ENCODE data around the gene HELZ. TPM values are rescaled to one million over a fixed set of nuclear protein-coding genes. Genes with fewer than 3 reads are reported as not detected.

HELZ gene
- polyA plus RNA-seq, 1 experiment: 8.4 TPM

DNA sequence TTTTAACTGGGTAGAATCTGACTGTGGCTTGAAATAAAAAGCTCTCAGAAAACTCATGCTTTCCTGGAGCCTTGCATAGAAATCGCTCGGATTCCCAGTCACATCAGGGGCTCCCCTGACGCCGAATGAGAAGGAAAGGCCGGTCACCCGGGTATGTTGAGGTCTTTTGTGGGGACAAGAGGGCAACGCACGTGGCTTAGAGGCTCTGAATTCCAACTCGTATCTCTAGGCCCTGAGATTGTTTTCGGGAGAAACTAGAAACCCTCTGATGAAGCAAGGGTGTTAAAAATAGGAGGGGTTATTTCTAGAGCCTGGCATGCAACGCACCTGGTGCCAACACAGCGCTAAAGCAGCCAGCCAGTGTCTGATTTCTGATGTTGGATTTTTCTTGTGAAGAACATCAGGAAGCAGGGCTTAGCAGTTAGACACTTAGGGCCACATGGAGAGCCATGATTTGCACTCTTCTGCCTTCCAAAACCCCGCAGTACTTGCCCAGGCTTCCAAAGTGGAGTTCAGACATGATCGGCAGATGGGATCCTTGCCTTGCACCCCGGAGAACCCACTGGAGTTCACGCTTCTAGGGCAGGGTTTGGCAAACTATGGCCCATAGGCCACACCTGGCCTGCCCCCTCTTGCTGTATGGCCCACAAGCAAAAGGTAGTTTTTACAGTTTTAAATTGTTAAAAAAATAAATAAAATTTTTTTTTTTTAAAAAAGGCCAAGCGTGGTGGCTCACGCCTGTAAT is 188.1 kb downstream of the HELZ start:
- TF ChIP-seq CTCF (IDR thresholded peaks at IDR 0.05; ENCODE audit: insufficient read depth, low read depth, low read length): no peak
- H3K27me3 ChIP-seq (ENCODE audit: control insufficient read depth, insufficient read depth, low read length): 0 out of 2 replicates have a peak, but pooled peaks cover 5% of the 10 kb centered on the region
- POLR2A ChIA-PET: no interaction called here
- H3K4me3 ChIP-seq (ENCODE audit: low read depth, low read length): no peak overlapping the region
- no peak for DNase-seq (ENCODE audit: low read depth)
- CTCF ChIA-PET: interaction anchor here (0.8 kb wide), 1 partner anchor 22 kb away, joined by 3 read pairs; no protein-coding TSS in a partner anchor
- H3K36me3 ChIP-seq (ENCODE audit: control insufficient read depth, insufficient read depth, low read length): no peaks in the 10 kb centered on the region

DNA sequence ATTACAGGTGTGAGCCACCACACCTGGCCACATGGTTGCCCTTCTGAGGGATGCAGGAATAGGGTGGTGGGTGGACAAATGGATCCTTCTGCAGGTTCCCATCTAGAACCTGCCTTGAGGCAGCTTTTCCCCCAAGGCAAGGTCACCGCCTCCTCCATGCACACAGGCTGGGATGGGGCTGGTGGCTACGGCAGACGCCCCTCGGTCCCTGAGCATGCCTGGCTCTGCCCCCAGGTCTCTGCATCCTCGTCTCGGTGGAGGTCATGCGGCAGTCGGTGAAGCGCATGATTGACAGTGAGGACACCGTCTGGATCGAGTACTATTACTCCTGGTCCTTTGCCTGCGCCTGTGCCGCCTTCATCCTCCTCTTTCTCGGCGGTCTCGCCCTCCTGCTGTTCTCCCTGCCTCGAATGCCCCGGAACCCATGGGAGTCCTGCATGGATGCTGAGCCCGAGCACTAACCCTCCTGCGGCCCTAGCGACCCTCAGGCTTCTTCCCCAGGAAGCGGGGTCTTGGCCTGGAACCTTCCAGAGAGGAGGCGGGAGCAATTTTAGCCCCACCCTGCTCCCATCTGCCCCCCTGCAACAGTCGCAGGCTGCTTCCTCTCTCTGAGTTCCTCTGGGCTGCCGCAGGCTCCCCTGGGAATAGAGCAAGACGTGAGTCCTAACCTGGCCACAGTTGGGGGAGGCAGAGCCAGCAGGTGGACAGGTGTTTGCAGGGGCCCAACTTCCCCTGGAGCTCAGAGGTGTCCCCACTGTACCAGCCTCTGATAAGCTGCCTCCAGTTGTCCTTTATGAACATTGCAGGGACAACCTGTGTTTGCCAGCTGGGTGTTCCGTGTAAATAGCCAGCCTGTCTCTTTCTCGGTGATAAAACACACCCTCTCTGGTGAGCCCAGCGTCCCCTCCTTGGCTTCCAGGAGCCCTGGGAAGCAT is 188.9 kb downstream of the HELZ start:
- Histone ChIP-seq H3K36me3 (ENCODE audit: control insufficient read depth, insufficient read depth, low read length) (no peaks in the 10 kb centered on the region), H3K27me3 (ENCODE audit: control insufficient read depth, insufficient read depth, low read length) (0 out of 2 replicates have a peak, but pooled peaks cover 5% of the 10 kb centered on the region), H3K4me3 (ENCODE audit: low read depth, low read length) (no peak overlapping the region)
- DNase-seq (ENCODE audit: low read depth): no peak
- POLR2A ChIA-PET: no interaction called here
- CTCF ChIA-PET: no interaction called here
- no peak for TF ChIP-seq CTCF (IDR thresholded peaks at IDR 0.05; ENCODE audit: insufficient read depth, low read depth, low read length)

- TF ChIP-seq CTCF (IDR thresholded peaks at IDR 0.05; ENCODE audit: insufficient read depth, low read depth, low read length): no peak
- no peak for DNase-seq (ENCODE audit: low read depth)
- CTCF ChIA-PET: no interaction called here
- Histone ChIP-seq H3K27me3 (ENCODE audit: control insufficient read depth, insufficient read depth, low read length) (0 out of 2 replicates have a peak, but pooled peaks cover 5% of the 10 kb centered on the region), H3K4me3 (ENCODE audit: low read depth, low read length) (no peak overlapping the region), H3K36me3 (ENCODE audit: control insufficient read depth, insufficient read depth, low read length) (no peaks in the 10 kb centered on the region)
- POLR2A ChIA-PET: no interaction called here
Measured at GRCh38 chr17:67055041-67055443, 190.0 kb downstream of the HELZ start.

GRCh38 chr17:67054608-67055007 is 190.4 kb downstream of the HELZ start:
- no peak for TF ChIP-seq CTCF (IDR thresholded peaks at IDR 0.05; ENCODE audit: insufficient read depth, low read depth, low read length)
- ChIA-PET CTCF (interaction anchor here (0.7 kb wide), 1 partner anchor 11 kb away, joined by 4 read pairs; no protein-coding TSS in a partner anchor), POLR2A (no interaction called here)
- H3K4me3 ChIP-seq (ENCODE audit: low read depth, low read length): no peak overlapping the region
- 0 out of 2 replicates have a peak, but pooled peaks cover 5% of the 10 kb centered on the region for H3K27me3 ChIP-seq (ENCODE audit: control insufficient read depth, insufficient read depth, low read length)
- H3K36me3 ChIP-seq (ENCODE audit: control insufficient read depth, insufficient read depth, low read length): no peaks in the 10 kb centered on the region
- DNase-seq (ENCODE audit: low read depth): no peak
